H1 (cell line): Measurements from ENCODE around the gene NELL2. TPM values are rescaled to one million over a fixed set of nuclear protein-coding genes. Genes with fewer than 3 reads are reported as not detected.

Experiments
- BACH1 ChIP-seq: IDR thresholded peaks from 2 replicates; pipeline ENCODE4 v1.6.1; 2012; ENCODE audit warnings: low read length, improper control_type of control experiment
- SIRT6 ChIP-seq: IDR thresholded peaks from one replicate; pipeline ENCODE4 v1.7.1; 2012; ENCODE audit warnings: low read length, inconsistent platforms
- TAF7 ChIP-seq: optimal IDR thresholded peaks from 2 replicates; pipeline ENCODE3; 2011; ENCODE audit warnings: low read depth, mild to moderate bottlenecking, inconsistent platforms, low read length, moderate library complexity, borderline replicate concordance
- polyA plus RNA-seq, 7 experiments: library from polyadenylated mRNA; depleted of rRNA in 3 of 7; stranded (reverse) in 5 of 7; unstranded in 2 of 7; fragments of >200 nt in 5 of 7; fragments of 200-250 nt in 2 of 7; gene quantifications; 1 replicate in 5 of 7; 2 replicates in 1 of 7; 4 replicates in 1 of 7; pipeline versions ENCODE4 v1.2.1 to v1.2.3, GENCODE V29; 2011 to 2013; ENCODE audit warnings: missing spikeins in 2 of 7, mixed read lengths in 2 of 7
- total RNA-seq: library from RNA; stranded (reverse); fragmentation: NEBNext Ultra II Directional; extraction: Animal tissue kit (Norgen Biotek cat#: 25700); gene quantifications from 2 replicates; pipeline ENCODE4 v1.2.1, GENCODE V29; 2021

Gene NELL2
- total and polyA plus RNA-seq, 2 of the 8 experiments (the other 6 are each of a cell fraction or from before 2014, with no cell fraction given) = 54.2 to 56.8 TPM

DNA sequence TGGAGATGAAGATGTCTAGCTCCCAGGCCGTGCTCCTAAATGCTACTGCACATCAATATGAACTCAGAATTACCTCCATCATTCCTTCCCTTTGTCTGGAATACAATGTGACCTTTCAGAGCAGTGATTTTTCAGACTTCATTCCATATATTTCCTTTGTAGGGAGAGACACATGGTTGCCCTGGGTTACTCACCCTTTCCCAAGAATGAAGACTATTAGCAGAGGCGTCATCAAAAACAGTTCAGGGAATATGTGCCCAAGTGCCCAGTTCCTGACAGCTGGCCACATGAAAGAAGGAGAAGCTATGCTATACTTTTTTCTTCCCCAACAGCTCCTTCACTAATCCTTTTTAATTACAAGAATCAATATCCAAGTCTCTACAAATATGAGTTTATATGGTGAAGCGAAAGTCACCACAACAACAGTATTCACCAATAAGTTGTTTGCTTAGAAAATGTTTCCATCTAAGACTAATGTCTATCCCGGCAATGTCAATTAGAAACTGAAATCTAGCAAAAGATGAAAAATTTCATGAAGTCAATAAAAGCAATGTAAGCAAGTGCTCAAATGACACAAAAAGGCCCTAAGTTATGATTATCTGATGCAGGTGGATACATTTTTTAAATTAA, 17.8 kb downstream of the NELL2 start (continued):
- TF ChIP-seq BACH1 = no peak
- no peak for TF ChIP-seq TAF7
- no peak for TF ChIP-seq SIRT6
